SJSA1 (cell line): ENCODE data around the gene KAZN. TPM values are rescaled to one million over a fixed set of nuclear protein-coding genes. Genes with fewer than 3 reads are reported as not detected.

ENCODE experiments used
- DNase-seq, 2 experiments: peaks; one replicate each; pipeline ENCODE4 v3.0.0-alpha.2; 2015 to 2020; ENCODE audit warnings: low spot score in 2 of 2, low read depth in 1 of 2
- H3K27ac ChIP-seq: fragments of 250-450 bp; sonication (Bioruptor Pico); 2 replicates; pipeline ENCODE4 v1.5.1; 2020; ENCODE audit warnings: mild to moderate bottlenecking, moderate library complexity
- H3K27me3 ChIP-seq: fragments of 250-450 bp; sonication (Bioruptor Pico); replicated peaks from 2 replicates; pipeline ENCODE4 v1.5.1; 2020; ENCODE audit warnings: mild to moderate bottlenecking, moderate library complexity
- H3K36me3 ChIP-seq: fragments of 250-450 bp; sonication (Bioruptor Pico); 2 replicates; pipeline ENCODE4 v1.5.1; 2020; ENCODE audit warnings: mild to moderate bottlenecking
- H3K4me1 ChIP-seq: fragments of 250-450 bp; sonication (Bioruptor Pico); replicated peaks from 2 replicates; pipeline ENCODE4 v1.6.1; 2021; ENCODE audit warnings: mild to moderate bottlenecking
- H3K4me3 ChIP-seq: fragments of 250-450 bp; sonication (Bioruptor Pico); 2 replicates; pipeline ENCODE4 v1.5.1; 2020; ENCODE audit warnings: mild to moderate bottlenecking
- H3K9me3 ChIP-seq: fragments of 250-450 bp; sonication (Bioruptor Pico); replicated peaks from 2 replicates; pipeline ENCODE4 v1.5.1; 2020; ENCODE audit warnings: mild to moderate bottlenecking
- total RNA-seq: library from RNA; depleted of rRNA; stranded (reverse); fragments of >200 nt; shearing (Covaris generic); gene quantifications from 2 replicates; pipeline ENCODE4 v1.2.3, GENCODE V29; 2014

The KAZN gene
- total RNA-seq, 1 experiment from 2014 or later = 4.2 TPM

DNA sequence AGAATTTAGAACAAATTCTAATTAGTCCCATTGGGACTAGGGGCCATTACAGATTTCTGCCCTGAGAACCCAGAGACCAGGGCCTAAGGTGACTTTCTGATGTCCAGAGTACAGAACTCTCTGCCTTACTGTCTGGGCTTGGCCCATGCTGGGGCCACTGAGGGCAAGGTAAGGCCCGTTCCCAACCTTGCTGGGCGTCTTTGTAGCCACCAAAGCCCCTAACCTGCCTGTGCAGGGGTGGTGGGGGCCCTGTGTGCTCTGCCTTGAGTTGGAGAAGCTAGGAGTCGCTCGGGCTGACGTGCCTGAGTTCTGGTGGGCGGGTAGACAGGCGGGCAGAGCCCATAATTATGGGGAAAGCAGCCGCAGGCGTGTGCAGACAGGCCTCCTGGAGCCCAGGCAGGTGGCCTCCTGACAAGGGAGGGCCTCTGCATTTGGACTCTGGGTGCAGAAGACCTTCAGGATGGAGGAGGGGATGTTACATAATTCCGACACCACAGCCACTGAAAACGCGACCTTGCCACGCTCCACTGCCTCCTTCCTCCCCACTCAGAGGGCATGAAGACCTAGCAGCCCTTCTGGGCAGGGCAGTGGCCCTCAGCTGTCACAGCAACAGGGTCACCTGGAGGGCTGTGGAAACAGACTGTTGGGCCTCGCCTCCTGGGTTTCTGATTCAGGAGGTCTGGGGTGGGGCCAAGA lies 315.1 kb downstream of the KAZN start:
- DNase-seq = no peak
- Histone ChIP-seq H3K4me1 (peaks cover 8% of the 10 kb centered on the region), H3K27me3 (no peaks in the 10 kb centered on the region), H3K36me3 (no peaks in the 10 kb centered on the region), H3K4me3 (no peak overlapping the region), H3K27ac (no peak overlapping the region), H3K9me3 (no peaks in the 10 kb centered on the region)

- no peak overlapping the region for H3K27ac ChIP-seq
- no peak for DNase-seq
- no peak overlapping the region for H3K4me3 ChIP-seq
- no peaks in the 10 kb centered on the region for H3K9me3 ChIP-seq
- H3K4me1 ChIP-seq = peaks cover 8% of the 10 kb centered on the region
- H3K27me3 ChIP-seq = no peaks in the 10 kb centered on the region
- no peaks in the 10 kb centered on the region for H3K36me3 ChIP-seq
These were observed 316.0 kb downstream of the KAZN start for GRCh38 chr1:14914351-14914988.

GRCh38 chr1:14915356-14916054 lies 317.0 kb downstream of the KAZN start:
- Histone ChIP-seq H3K4me3 (no peak overlapping the region), H3K27me3 (no peaks in the 10 kb centered on the region), H3K9me3 (no peaks in the 10 kb centered on the region), H3K4me1 (peaks cover 8% of the 10 kb centered on the region), H3K36me3 (no peaks in the 10 kb centered on the region), H3K27ac (no peak overlapping the region)
- peak; percentile 56 to 62 for DNase-seq

- Histone ChIP-seq H3K36me3 (no peaks in the 10 kb centered on the region), H3K4me1 (peaks cover 6% of the 10 kb centered on the region), H3K4me3 (no peak overlapping the region), H3K27ac (no peak overlapping the region), H3K27me3 (no peaks in the 10 kb centered on the region), H3K9me3 (no peaks in the 10 kb centered on the region)
- DNase-seq = no peak
These were observed 320.8 kb downstream of the KAZN start for GRCh38 chr1:14919289-14919688.

DNA sequence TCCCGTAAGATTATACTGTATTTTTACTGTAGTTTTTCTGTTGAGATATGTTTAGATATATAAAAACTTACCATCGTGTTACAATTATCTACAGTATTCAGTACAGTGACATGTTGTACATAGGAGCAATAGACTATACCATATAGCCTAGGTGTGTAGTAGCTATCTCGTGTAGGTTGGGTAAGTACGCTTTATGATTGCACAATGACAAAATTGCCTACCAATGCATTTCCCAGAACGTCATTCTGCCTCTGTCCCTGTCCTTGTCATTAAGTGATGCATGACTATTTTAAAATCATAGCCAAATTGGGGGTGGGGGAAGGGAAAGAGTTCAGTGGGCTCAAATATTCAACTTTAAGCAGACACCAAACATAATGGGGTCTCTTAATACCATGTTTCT lies 321.3 kb downstream of the KAZN start:
- H3K27me3 ChIP-seq = no peaks in the 10 kb centered on the region
- no peak for DNase-seq
- no peaks in the 10 kb centered on the region for H3K36me3 ChIP-seq
- no peaks in the 10 kb centered on the region for H3K9me3 ChIP-seq
- H3K4me1 ChIP-seq = peaks cover 6% of the 10 kb centered on the region
- H3K27ac ChIP-seq = no peak overlapping the region
- no peak overlapping the region for H3K4me3 ChIP-seq

- no peak for DNase-seq
- H3K9me3 ChIP-seq = no peaks in the 10 kb centered on the region
- H3K4me1 ChIP-seq = peaks cover 17% of the 10 kb centered on the region
- no peaks in the 10 kb centered on the region for H3K36me3 ChIP-seq
- H3K27ac ChIP-seq = no peak overlapping the region
- no peak overlapping the region for H3K4me3 ChIP-seq
- no peaks in the 10 kb centered on the region for H3K27me3 ChIP-seq
These were observed 322.6 kb downstream of the KAZN start for GRCh38 chr1:14921057-14921456.

GRCh38 chr1:14922942-14923726 lies 324.6 kb downstream of the KAZN start:
- H3K9me3 ChIP-seq = no peaks in the 10 kb centered on the region
- H3K4me1 ChIP-seq = peaks cover 26% of the 10 kb centered on the region
- H3K27me3 ChIP-seq = no peaks in the 10 kb centered on the region
- DNase-seq = no peak
- H3K4me3 ChIP-seq = peak overlapping the region; percentile 68
- H3K36me3 ChIP-seq = no peaks in the 10 kb centered on the region
- no peak overlapping the region for H3K27ac ChIP-seq

- peak; percentile 18 to 77 for DNase-seq
- peak overlapping the region; percentile 68 for H3K4me3 ChIP-seq
- H3K36me3 ChIP-seq = no peaks in the 10 kb centered on the region
- no peaks in the 10 kb centered on the region for H3K27me3 ChIP-seq
- H3K4me1 ChIP-seq = peaks cover 32% of the 10 kb centered on the region
- no peaks in the 10 kb centered on the region for H3K9me3 ChIP-seq
- H3K27ac ChIP-seq = no peak overlapping the region
These were observed 325.4 kb downstream of the KAZN start for GRCh38 chr1:14923727-14924452.

DNA sequence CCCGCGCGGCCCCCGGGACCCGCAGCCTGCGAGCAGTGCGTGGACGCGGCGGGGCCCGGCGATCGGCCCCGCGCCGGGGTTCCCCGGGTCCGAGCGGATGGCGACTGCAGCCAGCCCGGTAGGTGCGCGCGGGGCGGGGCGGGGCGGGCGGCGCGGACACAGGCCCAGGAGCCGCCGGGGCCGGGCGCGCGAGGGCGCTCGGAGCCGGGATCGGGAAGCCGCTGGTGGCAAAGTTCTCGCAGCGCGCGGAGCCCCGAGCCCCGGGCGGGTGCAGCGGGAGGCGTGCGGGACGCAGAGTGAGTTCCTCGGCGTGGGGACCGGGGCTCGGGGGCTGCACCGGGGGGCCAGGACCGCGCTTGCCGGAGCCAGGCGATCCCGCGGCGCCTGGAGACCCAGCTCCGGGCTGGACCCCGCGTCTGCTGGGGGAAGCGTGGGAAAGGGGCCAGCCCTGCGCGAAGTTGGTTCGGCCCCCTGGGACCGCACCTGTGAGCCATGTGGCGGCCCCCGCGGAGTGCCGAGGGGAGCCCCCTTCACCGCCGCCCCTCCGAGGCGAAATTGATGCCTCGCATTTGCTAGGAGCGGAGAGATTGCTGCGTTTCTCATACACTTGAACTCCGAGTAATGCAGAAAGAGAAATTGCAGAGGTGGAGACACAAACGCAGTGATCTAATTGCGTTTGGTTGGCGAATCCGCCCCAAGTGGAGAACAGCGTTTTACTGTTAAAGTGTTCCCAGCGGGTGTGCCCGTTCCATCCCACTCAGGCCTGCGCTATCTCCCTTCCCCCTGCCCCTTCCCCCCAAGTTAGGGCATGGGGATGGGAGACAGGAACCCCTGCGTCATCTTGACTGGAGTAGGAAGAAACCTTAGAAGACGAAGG lies 326.2 kb downstream of the KAZN start:
- DNase-seq = peak in 1 of 2 experiments; percentile 33
- Histone ChIP-seq H3K27me3 (no peaks in the 10 kb centered on the region), H3K4me1 (peaks cover 40% of the 10 kb centered on the region), H3K4me3 (peak overlapping the region; percentile 68), H3K27ac (no peak overlapping the region), H3K36me3 (no peaks in the 10 kb centered on the region), H3K9me3 (no peaks in the 10 kb centered on the region)

GRCh38 chr1:14925336-14926136 lies 327.1 kb downstream of the KAZN start:
- Histone ChIP-seq H3K9me3 (no peaks in the 10 kb centered on the region), H3K4me1 (peaks cover 45% of the 10 kb centered on the region), H3K4me3 (peak overlapping the region; percentile 68), H3K27ac (no peak overlapping the region), H3K36me3 (no peaks in the 10 kb centered on the region), H3K27me3 (no peaks in the 10 kb centered on the region)
- peak in 1 of 2 experiments; percentile 15 for DNase-seq

- peak in 1 of 2 experiments; percentile 18 for DNase-seq
- no peak overlapping the region for H3K27ac ChIP-seq
- H3K27me3 ChIP-seq = no peaks in the 10 kb centered on the region
- no peak overlapping the region for H3K4me3 ChIP-seq
- peaks cover 45% of the 10 kb centered on the region for H3K4me1 ChIP-seq
- H3K9me3 ChIP-seq = no peaks in the 10 kb centered on the region
- no peaks in the 10 kb centered on the region for H3K36me3 ChIP-seq
These were observed 327.7 kb downstream of the KAZN start for GRCh38 chr1:14926229-14926628.
